Common myeloid progenitor, CD34-positive (primary cell): Measurements from ENCODE around the gene CLN6.
"Not testable (repeated sequence)": the region's sequence is repeated elsewhere in the genome, so short reads cannot be mapped to it uniquely, and the experiment has no call there.

Experiments
- CTCF ChIA-PET: fragments of 350-600 bp; sonication (Branson Sonifier 250); formaldehyde crosslinking; loops from one replicate; lab custom pipeline; 2021; ENCODE audit warnings: antibody characterized with exemption; lab: Charles Lee
- POLR2A ChIA-PET: fragments of 350-600 bp; sonication (Branson Sonifier 250); formaldehyde crosslinking; loops from one replicate; lab custom pipeline; 2021; ENCODE audit warnings: antibody characterized with exemption; lab: Charles Lee
- DNase-seq, 3 donors: peaks; one replicate each; pipeline versions ENCODE4 v3.0.0 to v3.0.0-alpha.2; 2013
- H3K27ac ChIP-seq, 2 experiments: 1 replicate in 1 of 2; 2 replicates in 1 of 2; pipeline ENCODE4 v1.7.0; 2013; ENCODE audit warnings: inconsistent platforms in 2 of 2, low read length in 2 of 2, mild to moderate bottlenecking in 2 of 2, low read depth in 1 of 2, moderate library complexity in 1 of 2; ENCODE audit not compliant: severe bottlenecking in 2 of 2, insufficient read depth in 1 of 2, poor library complexity in 1 of 2
- H3K27me3 ChIP-seq, 5 experiments: replicated peaks in 2 of 5; 1 replicate in 3 of 5; 2 replicates in 2 of 5; pipeline versions ENCODE4 v1.6.1 to v1.7.0; 2013; ENCODE audit warnings: low read length in 4 of 5, mild to moderate bottlenecking in 2 of 5, moderate library complexity in 2 of 5, inconsistent platforms in 1 of 5; ENCODE audit not compliant: insufficient read depth in 5 of 5, control insufficient read depth in 4 of 5
- H3K36me3 ChIP-seq, 4 experiments: 1 replicate in 2 of 4; 2 replicates in 2 of 4; pipeline versions ENCODE4 v1.6.1 to v1.7.0; 2013; ENCODE audit warnings: low read length in 3 of 4, control low read depth in 1 of 4, mild to moderate bottlenecking in 1 of 4; ENCODE audit not compliant: control insufficient read depth in 4 of 4, insufficient read depth in 4 of 4
- H3K4me1 ChIP-seq, 4 experiments: 1 replicate in 3 of 4; 2 replicates in 1 of 4; pipeline versions ENCODE4 v1.6.1 to v1.7.1; 2013; ENCODE audit warnings: low read length in 3 of 4, mild to moderate bottlenecking in 3 of 4, control low read depth in 1 of 4, inconsistent platforms in 1 of 4, moderate library complexity in 1 of 4; ENCODE audit not compliant: control insufficient read depth in 4 of 4, insufficient read depth in 4 of 4; ENCODE audit errors: control extremely low read depth in 1 of 4
- H3K4me3 ChIP-seq, 7 experiments: 1 replicate in 4 of 7; 2 replicates in 3 of 7; pipeline versions ENCODE4 v1.5.1 to v1.7.0; 2013; ENCODE audit warnings: mild to moderate bottlenecking in 7 of 7, low read length in 6 of 7, moderate library complexity in 6 of 7, inconsistent platforms in 2 of 7, low read depth in 2 of 7, control low read depth in 1 of 7; ENCODE audit not compliant: insufficient read depth in 4 of 7, control insufficient read depth in 1 of 7; ENCODE audit errors: extremely low read depth in 1 of 7
- H3K9me3 ChIP-seq, 5 experiments: 1 replicate in 4 of 5; 2 replicates in 1 of 5; pipeline versions ENCODE4 v1.6.1 to v1.7.1; 2013; ENCODE audit warnings: low read length in 4 of 5, mild to moderate bottlenecking in 2 of 5, inconsistent platforms in 1 of 5, low read depth in 1 of 5, moderate library complexity in 1 of 5; ENCODE audit not compliant: control insufficient read depth in 4 of 5, insufficient read depth in 2 of 5; ENCODE audit errors: control extremely low read depth in 1 of 5
- WGBS: methylation state at CpG from one replicate; pipeline ENCODE4 v1.1.5; 2013; ENCODE audit not compliant: insufficient coverage; 5-methylcytosine and 5-hydroxymethylcytosine counted together

CLN6 gene

DNA sequence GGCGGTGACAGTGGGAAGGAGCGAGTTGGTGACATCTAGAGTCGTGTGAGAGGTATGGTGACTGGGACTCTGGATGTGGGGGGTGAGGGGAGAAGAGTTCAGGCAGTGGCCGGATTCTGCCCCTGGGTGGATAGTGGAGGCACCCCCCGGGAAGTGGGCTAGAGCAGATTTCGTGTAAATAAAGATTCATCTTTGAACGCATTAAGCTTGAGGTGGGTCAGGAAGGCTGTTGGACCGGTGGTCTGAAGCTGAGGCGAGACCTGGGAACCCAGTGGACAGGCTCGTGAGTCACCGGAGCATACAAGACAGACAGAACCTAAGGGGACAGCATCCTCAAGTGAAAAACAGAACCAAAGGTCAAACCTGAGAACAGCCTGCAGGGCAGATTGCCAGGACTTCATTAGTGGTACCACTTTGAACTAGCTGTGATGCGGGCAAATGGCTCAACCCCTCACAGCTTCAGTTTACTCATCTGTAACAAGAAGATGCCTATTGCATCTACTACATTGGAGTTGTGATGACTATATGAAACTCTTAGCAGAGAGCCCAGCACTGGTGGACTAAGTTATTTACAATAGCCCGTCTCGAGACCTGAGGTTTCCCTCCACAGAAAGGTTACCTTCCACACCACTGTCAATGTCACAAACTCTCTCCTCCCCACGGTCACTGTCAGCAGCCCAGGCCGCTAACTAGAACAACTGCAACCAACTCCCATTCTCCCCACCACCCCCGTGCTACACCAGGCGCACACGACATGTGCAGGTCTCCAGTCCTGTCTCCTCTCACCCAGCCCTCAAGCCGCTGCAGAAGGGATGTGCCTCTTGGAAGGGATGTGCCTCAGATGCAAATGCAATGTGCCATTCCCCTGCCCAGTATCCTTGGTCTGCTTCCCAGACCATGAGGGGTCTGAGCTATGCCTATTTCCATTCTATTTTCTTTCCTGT lies 901 bp upstream of the CLN6 start:
- Histone ChIP-seq H3K4me1 (peaks cover 0 to 48% (median 26%) of the 10 kb centered on the region in 4 experiments), H3K36me3 (no peaks in the 10 kb centered on the region), H3K9me3 (no peaks in the 10 kb centered on the region), H3K27me3 (no peaks in the 10 kb centered on the region), H3K4me3 (peak overlapping the region in 6 of 7 experiments; percentile 54 to 84 (median 80)), H3K27ac (no peak overlapping the region)
- CTCF ChIA-PET, result interaction anchor here (1.0 to 1.9 kb wide), 6 partner anchors 8 to 76 kb away, joined by 3 to 7 read pairs (median 4); no protein-coding TSS in a partner anchor
- DNase-seq, result peak in 2 of 3 donors; percentile 44 to 52
- POLR2A ChIA-PET, result no interaction called here
- 64% methylated on average over 20 of the region's 20 CpGs for WGBS

DNA sequence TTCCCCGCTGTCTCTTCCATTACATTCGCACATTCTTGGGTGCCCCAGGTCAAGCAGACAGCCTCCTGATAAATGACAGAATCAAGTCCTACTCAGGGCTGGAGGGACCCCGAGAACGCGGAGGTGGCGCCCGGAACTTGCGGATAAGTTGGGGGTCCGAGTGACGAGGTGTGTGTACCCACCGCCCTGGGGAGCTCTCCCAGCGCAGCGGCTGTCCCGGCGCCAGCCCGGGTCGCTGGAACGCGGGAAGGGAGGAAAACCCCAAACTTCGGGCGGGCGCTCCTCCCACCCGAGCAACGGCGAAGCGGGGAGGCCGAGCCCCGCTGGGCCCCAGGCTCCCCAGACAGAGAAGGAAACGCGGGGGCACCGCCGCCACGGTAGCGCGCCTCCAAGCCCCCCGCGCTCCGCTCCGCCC lies 550 bp downstream of the CLN6 start:
- CTCF ChIA-PET, result interaction anchor here (1.2 to 1.9 kb wide), 3 partner anchors 16 to 34 kb away, joined by 3 to 7 read pairs (median 4); no protein-coding TSS in a partner anchor
- Histone ChIP-seq H3K4me1 (peaks cover 0 to 59% (median 36%) of the 10 kb centered on the region in 4 experiments), H3K27me3 (no peaks in the 10 kb centered on the region), H3K27ac (peak overlapping the region in 1 of 2 experiments; percentile 64), H3K9me3 (no peaks in the 10 kb centered on the region), H3K4me3 (peak overlapping the region; percentile 53 to 84 (median 80)), H3K36me3 (no peaks in the 10 kb centered on the region)
- 0% methylated on average over 32 of the region's 39 CpGs for WGBS
- DNase-seq, result no peak
- POLR2A ChIA-PET, result interaction anchor here (1.0 kb wide), 1 partner anchor 48 kb away, joined by 3 read pairs; the partner anchor contains the start of gene FEM1B

DNA sequence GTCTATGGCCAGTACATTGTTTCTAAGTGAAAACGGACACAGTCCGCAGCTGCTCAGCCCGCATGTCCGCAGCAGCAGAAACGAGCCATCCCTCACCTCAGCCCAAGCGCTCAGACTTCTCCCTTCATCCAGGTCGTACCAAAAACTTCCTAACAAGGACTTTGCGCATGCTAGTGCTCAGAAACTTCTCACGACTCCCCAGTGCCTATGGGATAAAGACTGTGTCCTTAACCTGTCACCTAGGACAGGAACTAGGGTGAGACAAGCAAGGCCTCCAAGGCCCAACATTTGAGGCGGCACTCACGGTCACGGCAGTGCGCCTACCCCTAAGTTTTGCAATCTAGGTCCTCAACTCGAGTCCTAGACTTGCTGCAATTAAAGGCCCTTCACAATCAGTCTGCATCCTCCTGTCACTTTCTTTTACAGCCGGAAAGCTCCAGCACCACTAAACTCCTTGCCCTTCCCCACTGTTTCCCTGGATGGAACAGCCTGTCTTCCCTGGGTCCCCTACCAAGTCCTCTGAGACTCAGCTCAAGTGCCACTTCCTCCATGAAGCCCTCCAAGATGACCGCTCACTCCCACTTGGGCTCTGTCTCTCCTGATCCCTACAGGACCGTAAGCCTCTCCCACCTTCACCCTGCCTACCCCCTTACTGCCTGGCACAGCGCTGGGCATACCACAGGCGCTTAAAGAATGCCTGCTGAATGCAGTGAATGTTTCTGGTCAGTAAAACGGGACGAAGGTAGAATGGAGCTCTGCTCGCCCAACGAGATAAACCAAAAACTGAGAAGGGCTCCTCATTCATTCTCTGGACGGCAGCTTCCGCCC lies 1.2 kb downstream of the CLN6 start:
- H3K4me3 ChIP-seq, result peak overlapping the region; percentile 53 to 84 (median 80)
- no peaks in the 10 kb centered on the region for H3K27me3 ChIP-seq
- DNase-seq, result no peak
- WGBS, result 68% methylated on average over 21 of the region's 25 CpGs
- CTCF ChIA-PET, result interaction anchor here (1.2 to 1.9 kb wide), 3 partner anchors 16 to 34 kb away, joined by 3 to 7 read pairs (median 4); no protein-coding TSS in a partner anchor
- peaks cover 0 to 2% (median 0%) of the 10 kb centered on the region in 4 experiments for H3K36me3 ChIP-seq
- H3K4me1 ChIP-seq, result peaks cover 0 to 59% (median 36%) of the 10 kb centered on the region in 4 experiments
- POLR2A ChIA-PET, result interaction anchor here (0.6 kb wide), 1 partner anchor 298 kb away, joined by 3 read pairs; no protein-coding TSS in a partner anchor
- H3K9me3 ChIP-seq, result no peaks in the 10 kb centered on the region
- H3K27ac ChIP-seq, result peak overlapping the region in 1 of 2 experiments; percentile 64

DNA sequence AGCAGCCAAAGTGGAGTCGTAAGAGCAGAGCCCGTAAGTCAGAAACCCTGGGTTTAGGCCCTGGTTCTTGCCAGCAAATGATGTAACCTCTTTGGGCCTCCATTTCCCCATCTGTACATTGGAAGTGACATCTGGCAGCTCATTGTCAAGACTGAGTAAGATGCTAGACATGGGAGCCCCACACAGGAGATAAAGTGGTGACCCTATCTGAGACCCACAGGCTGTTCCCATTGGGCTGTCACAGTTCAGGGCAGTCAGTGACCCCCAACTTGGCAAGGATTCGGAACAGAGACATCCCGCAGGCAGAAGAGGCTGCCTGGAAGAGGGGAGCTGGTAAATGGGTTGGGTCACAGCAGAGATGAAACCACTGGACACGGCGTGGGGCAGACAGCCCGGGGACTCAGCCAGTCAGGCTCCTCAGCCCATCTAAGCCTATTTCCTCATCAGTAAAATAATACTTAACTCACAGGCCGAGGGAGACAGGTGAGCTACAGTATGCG lies 1.8 kb downstream of the CLN6 start:
- Histone ChIP-seq H3K27me3 (no peaks in the 10 kb centered on the region), H3K27ac (no peak overlapping the region), H3K4me3 (peak overlapping the region in 2 of 7 experiments; percentile 80 to 82), H3K9me3 (no peaks in the 10 kb centered on the region), H3K36me3 (peaks cover 0 to 7% (median under 1%) of the 10 kb centered on the region in 4 experiments), H3K4me1 (peaks cover 0 to 53% (median 33%) of the 10 kb centered on the region in 4 experiments)
- DNase-seq, result no peak
- WGBS, result 100% methylated on average over 2 of the region's 9 CpGs
- CTCF ChIA-PET, result interaction anchor here (0.6 to 1.2 kb wide), 3 partner anchors 8 to 33 kb away, joined by 3 to 4 read pairs (median 3); no protein-coding TSS in a partner anchor
- POLR2A ChIA-PET, result no interaction called here

DNA sequence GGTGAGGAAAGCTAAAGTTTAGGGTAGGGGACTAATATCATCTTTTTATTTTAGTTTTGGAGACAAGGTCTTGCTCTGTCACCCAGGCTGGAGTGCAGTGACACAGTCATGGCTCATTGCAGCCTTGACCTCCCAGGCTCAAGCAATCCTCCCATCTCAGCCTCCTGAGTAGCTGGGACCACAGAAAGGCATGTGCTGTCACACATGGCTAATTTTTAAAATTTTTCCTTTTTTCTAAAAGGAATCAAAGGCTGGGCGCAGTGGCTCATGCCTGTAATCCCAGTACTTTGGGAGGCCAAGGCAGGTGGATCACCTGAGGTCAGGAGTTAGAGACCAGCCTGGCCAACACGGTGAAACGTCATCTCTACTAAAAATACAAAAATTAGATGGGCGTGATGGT lies 4.1 kb downstream of the CLN6 start:
- H3K4me1 ChIP-seq, result peaks cover 0 to 48% (median 32%) of the 10 kb centered on the region in 4 experiments
- H3K4me3 ChIP-seq, H3K27me3 ChIP-seq, DNase-seq, POLR2A ChIA-PET, H3K36me3 ChIP-seq, H3K9me3 ChIP-seq, H3K27ac ChIP-seq: not testable (repeated sequence)
- CTCF ChIA-PET, result interaction anchor here (3.5 kb wide), 1 partner anchor 15 kb away, joined by 15 read pairs; no protein-coding TSS in a partner anchor
- WGBS, result 100% methylated on average over 2 of the region's 4 CpGs

DNA sequence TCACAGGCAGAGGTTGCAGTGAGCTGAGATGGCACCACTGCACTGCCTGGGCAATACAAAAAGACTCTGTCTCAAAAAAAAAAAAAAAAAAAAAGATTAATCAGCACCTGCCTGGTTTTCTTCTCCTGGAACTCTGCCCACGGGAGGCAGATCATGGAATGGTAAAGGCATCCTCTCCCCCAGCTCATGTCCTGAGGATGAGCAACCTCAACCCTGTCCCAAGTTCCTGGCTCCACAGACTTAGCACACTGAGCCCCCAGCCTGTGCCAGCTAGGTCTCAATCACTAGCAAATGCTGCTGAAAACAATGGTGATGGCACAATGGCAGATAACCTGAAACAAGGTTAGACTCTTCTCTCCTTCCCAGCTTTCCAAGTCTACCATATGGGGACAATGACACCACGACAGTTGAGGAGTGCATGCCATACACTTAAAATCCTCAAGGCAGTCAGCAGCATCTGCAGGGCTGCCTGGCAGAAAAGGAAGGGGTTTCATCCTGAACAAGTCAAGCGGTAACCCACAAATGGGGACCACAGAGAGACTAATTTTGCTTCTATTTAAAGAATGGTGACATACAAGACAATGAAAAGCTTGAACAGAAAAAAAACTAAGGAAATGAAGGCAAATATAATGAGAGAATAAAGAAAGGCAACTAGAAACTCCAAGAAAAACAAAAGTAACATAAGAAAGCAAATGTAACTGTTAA lies 4.8 kb downstream of the CLN6 start:
- ChIA-PET POLR2A (no interaction called here), CTCF (interaction anchor here (0.8 to 3.5 kb wide), 2 partner anchors 14 to 81 kb away, joined by 3 to 15 read pairs; no protein-coding TSS in a partner anchor)
- H3K4me3 ChIP-seq, result no peak overlapping the region
- WGBS, result 50% methylated on average over 2 of the region's 3 CpGs
- H3K27ac ChIP-seq, result no peak overlapping the region
- H3K27me3 ChIP-seq, result no peaks in the 10 kb centered on the region
- peak; percentile 68 to 94 (median 93) for DNase-seq
- H3K4me1 ChIP-seq, result peaks cover 0 to 41% (median 25%) of the 10 kb centered on the region in 4 experiments
- H3K9me3 ChIP-seq, result no peaks in the 10 kb centered on the region
- H3K36me3 ChIP-seq, result peaks cover 0 to 12% (median 2%) of the 10 kb centered on the region in 4 experiments
